Measurements from ENCODE around the gene STAC.
"Not testable (repeated sequence)": the region's sequence is repeated elsewhere in the genome, so short reads cannot be mapped to it uniquely, and the experiment has no call there.

The STAC gene

DNA sequence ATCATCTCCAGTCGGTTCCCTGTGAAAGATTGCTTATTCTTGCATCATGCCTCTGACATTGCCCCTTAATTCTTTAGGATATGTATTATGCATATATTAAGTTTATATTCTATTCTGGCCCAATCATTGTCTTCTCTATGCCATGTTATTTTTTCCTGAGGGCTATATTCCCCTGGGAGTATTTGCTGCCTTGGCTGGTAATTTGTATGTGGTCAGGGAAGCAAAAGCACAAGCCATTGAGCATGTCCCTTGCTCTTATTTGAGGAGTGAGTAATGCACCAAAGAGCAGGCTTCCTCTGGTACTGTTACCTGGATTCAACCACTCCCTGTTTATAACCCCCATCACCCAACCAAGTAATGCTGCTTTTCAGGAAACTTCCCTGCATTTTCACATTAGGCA is 36.3 kb downstream of the STAC start:
- no peak for DNase-seq (ENCODE audit: low read depth, low spot score)

- no peak for DNase-seq (ENCODE audit: low read depth, low spot score)
Measured at GRCh38 chr3:36417237-36417636, 36.9 kb downstream of the STAC start.

DNA sequence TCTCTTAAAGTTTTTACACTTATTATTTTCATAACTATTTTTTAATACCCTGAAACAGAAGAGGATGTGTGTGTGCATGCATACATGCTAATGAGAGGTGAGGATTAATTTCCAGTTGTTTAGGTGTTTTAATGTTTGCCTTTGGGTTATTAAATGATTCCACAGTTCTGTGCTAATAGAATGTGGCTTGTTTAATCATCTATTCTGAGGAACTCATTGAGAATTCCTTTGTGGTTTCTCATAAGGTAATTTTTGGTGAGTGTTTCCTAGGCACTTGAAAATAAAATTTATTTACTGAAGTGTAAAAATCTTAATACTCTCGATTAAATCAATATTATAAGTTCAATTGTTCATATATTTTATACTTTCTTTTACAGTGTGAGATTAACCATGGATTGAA is 38.0 kb downstream of the STAC start:
- DNase-seq (ENCODE audit: low read depth, low spot score), result no peak

DNA sequence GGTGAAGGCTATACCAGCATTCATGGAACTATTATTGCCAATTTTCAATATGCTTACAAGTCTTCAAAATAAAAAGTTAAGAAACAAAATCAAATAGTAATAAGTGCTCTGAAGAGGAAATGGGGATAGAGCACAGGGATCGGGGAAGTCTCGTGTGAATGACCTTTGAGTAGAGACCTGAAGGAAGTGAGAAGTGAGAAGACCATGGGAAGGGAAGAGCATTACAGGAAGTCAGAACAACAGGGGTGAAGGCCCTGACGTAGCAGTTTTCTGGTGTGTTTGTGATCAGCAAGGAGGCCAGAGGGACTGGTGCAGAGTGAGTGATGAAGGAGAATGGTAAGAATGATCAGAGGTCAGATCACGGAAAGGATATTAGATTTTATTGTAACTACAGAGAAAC is 48.1 kb downstream of the STAC start:
- no peak for DNase-seq (ENCODE audit: low read depth, low spot score)

- DNase-seq (ENCODE audit: low read depth, low spot score), result no peak
Measured at GRCh38 chr3:36429986-36430485, 49.7 kb downstream of the STAC start.

- no peak for DNase-seq (ENCODE audit: low read depth, low spot score)
Measured at GRCh38 chr3:36433511-36433910, 53.2 kb downstream of the STAC start.

DNA sequence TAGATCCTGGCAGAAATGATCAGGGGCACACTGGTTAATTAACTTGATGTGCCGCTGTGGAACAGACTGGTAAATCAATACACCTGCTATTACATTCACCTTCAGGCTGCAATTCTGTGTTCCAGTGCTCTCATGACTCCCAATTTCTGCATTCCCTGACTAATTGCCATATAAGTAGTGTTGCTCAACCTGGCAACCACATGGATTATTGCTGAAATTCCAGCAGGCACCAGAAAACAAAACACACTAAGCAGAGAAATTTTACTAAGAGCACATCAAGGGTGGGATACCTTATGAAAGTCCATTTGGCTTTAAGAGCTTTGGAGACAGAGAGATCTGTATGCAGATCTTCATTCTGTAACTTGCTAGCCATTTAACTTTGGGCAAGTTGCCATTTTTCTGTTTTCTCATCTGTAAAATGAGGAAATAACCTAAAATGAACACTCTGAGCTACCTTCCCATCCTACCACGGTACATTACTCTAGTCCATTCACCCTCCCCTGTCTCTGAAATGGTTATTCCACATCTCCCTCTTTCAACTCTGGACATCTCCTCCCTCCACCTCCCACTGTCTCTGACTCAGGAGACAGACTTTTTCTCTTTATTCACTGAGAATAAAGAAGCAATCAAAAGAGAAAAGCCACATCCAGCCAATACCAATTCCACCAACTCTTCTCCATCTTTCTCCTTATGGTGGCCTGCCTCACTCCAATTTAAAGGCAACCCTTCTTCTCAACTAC is 54.6 kb downstream of the STAC start:
- no peak for DNase-seq (ENCODE audit: low read depth, low spot score)

DNA sequence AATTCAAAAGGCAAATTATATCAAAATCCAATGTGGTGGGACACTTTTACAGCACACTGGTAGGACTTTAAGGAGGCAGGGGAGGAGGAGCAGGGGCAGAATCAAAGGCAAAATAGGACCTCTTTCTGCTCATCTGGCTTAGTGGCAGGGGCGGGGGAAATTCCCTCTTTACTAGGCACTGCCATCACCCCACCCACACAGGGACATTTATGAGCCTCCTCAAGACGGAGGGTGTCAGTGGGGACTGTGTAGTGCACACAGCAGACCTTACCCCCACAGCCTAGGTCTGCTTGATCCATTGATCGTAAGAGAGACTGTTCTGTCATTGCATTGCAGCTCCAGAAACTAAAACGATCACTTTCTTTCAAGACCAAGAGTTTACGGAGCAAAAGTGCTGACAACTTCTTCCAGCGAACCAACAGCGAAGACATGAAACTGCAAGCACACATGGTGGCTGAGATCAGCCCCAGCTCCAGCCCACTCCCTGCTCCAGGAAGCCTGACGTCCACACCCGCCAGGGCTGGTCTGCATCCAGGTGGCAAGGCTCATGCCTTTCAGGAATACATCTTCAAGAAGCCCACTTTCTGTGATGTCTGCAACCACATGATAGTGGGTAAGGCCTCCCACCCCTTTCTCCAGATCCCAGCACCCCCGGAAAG is 62.9 kb downstream of the STAC start:
- DNase-seq (ENCODE audit: low read depth, low spot score), result no peak

DNA sequence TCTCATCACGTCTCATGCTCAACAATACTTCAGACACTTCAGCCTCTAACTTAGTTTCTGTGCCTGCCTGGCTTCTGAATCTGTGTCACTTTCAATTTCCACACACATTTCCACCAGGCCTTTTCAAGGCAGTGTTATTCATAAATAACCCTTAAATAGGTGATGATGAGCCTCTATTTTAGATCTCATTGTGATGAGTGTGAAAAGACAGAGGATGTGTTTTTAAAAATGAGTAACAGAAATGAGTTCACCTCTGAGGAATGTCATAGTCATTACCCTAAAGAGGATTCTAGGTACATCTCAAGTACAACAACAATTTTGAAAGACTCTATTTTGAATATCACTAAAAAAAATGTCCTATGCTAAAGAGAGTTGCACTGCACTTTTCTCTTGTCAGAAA is 64.6 kb downstream of the STAC start:
- no peak for DNase-seq (ENCODE audit: low read depth, low spot score)

DNA sequence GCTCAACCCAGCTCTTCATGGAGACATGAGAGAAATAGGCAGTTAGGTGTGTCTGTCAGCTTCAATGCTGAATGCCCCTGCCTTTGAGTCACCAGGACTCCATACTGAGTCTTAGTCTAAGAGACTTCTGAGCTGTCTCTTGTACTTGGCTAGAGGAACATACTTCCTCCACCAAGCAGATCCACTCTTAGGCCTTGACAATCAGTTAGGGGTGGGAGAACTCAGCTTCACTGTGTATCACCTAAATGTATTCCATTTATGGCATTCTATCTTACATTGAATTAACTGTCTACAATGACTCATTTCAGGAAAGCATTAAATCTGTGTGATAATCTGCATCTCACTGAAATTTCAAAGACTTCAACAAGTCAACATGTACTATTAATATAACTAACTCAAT is 66.0 kb downstream of the STAC start:
- DNase-seq (ENCODE audit: low read depth, low spot score), result no peak

DNA sequence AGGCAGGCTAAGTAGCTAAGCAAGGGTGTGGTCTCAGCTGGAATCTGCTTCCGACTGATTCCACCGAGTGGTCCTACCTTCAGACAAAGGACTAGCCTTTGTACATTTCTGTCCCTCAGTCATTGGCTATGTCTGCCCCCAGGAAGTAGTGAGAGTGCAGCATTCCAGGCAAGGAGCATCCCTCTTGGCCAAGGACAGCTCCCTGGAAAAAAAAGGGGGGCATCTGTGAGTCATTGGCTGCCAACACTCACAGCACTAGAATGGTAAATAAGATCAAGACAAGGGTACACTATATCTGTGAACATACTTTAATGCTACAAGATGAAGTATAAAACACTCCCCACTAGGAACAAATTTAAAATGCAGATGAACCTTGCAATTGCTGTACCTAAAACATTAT is 66.8 kb downstream of the STAC start:
- DNase-seq (ENCODE audit: low read depth, low spot score), result no peak

DNA sequence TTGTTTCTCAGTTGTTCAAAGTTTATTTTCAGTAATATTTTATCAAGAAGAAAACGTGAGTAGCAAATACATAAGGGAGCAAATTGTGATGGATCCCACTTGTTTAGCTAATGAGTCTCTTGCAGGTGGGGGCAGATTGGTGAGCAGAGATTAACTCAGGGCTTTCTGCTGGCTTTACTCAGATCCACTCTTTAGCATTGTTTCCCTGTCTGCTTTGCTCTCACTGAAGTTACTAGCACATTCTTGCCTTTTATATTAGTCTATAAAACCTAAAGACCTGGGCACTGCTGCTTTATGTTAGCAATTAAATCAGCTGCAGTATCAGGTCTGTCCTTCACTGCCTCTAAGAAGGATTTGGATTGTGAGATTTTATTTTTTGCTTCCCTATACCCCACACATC is 71.5 kb downstream of the STAC start:
- no peak for DNase-seq (ENCODE audit: low read depth, low spot score)

- not testable (repeated sequence) for DNase-seq (ENCODE audit: low read depth, low spot score)
Measured at GRCh38 chr3:36453213-36453612, 72.9 kb downstream of the STAC start.

GRCh38 chr3:36453896-36454295 is 73.6 kb downstream of the STAC start:
- DNase-seq (ENCODE audit: low read depth, low spot score), result not testable (repeated sequence)

GRCh38 chr3:36455406-36455805 is 75.1 kb downstream of the STAC start:
- DNase-seq (ENCODE audit: low read depth, low spot score), result no peak

DNA sequence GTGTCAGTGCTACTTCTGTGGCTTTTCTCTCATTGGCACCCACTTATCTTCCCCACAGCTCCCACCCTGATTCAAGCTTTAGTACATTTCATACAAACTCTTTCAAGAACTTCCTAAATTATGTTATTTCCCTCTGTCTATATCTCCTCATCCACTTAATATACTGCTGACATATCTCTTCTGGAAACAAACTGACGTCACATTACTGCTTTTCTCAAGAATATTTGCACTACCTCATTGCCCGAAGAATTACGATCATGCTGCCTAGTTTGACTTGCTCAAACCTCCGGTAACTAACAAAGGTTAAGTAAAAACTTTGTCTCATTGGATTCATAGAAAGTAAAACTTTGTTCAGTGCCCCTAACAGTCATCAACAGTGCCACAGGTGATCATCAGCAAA is 76.5 kb downstream of the STAC start:
- no peak for DNase-seq (ENCODE audit: low read depth, low spot score)

- no peak for DNase-seq (ENCODE audit: low read depth, low spot score)
Measured at GRCh38 chr3:36457667-36458066, 77.4 kb downstream of the STAC start.

- no peak for DNase-seq (ENCODE audit: low read depth, low spot score)
Measured at GRCh38 chr3:36459177-36459576, 78.9 kb downstream of the STAC start.

DNA sequence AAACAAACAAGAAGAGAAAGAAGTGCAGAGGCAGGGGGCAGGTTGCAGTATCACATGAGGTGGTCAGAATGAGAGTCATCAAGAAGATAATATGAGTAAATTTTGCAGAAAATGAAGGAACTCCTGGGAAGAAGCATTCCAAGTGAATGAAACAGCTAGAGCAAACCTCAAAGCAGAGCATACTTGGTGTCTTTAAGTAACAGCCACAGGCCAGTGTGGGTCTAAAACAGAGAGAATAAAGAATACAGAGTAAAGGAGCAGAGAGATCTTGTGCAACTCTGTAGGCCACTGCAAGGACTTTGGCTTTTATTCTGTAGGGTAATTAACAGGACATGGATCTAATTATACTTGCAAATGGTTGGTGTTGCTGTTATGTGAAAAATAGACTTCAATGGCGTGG is 81.3 kb downstream of the STAC start:
- no peak for DNase-seq (ENCODE audit: low read depth, low spot score)

DNA sequence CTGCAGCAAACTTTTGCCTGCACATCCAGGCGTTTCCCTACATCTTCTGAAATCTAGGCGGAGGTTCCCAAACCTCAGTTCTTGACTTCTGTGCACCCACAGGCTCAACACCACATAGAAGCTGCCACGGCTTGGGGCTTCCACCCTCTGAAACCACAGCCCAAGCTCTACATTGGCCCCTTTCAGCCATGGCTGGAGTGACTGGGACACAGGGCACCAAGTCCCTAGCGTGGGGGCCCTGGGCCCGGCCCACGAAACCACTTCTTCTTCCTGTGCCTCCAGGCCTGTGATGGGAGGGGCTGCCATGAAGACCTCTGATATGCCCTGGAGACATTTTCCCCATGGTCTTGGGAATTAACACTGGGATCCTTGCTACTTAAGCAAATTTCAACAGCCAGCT is 91.7 kb downstream of the STAC start:
- DNase-seq (ENCODE audit: low read depth, low spot score), result not testable (repeated sequence)

DNA sequence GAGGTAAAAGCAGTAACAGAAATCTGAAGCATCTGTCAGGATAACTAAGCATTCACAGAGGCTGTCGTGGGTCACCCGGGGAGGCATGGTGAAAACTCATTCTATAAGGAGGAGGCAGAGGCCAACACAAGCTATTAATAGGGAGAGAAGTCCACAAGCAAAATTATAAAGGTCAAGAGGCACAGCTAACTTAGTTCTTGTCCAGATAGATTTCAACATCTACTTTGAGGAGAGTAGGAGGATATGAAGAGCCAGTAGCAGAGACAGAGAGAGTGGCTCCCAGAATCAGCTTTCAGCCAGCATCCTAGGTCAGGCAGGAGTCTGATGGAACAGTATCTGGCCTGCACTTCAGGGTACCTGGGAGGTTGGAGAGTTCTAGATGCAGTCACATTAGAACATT is 95.3 kb downstream of the STAC start:
- DNase-seq (ENCODE audit: low read depth, low spot score), result no peak

DNA sequence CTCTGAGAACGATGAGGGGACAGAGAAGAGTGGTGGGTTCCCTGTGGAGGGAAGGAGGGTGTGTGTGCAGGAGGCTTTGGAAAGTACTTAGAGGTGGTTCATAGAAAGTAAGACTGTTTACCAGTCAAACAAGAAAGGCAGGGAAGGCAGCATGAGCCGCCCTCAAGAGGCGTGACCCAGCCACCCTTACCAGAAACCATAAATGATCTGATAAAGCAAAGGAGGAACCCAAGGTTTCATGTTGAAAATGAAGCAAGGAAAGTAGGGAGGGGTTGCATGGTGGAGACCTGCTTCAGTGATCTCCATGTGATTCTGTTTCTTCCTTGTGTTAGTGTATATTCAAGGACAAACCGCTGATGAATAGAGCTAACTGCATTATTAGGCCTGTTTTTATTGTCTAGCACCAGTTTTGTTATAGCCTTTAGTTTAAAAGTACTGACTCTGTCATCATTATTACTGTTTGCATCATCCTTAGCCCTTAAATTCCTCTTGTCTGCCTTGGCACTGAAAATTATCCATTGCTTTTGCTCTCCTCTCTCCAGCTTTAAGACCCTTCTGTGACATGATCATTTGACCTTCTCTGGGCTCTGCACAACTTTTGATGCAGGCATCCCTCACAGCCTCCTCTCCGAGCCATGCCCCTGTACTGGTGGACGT is 96.1 kb downstream of the STAC start:
- DNase-seq (ENCODE audit: low read depth, low spot score), result no peak

DNA sequence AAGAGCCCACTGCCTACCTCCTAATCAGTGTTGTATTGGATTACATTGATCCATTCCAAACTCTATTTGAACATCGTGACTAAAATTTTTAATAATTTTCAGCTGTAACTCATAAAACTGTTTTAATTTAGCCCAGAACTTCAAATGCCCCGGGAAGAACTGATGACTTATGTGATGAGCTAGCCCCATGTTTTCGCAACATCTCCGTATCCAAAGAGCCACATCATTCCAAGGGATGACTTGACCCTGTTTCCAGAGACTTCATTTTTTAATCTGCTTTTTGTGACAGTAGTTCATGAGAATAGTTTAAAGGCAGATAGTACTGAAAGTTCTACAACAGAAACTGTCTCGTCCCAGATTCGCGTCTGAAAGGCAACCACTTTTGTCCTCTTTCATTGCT is 97.4 kb downstream of the STAC start:
- DNase-seq (ENCODE audit: low read depth, low spot score), result no peak
